DND-41 (cell line): Measurements from ENCODE around the gene SREK1IP1.
"Not testable (repeated sequence)": the region's sequence is repeated elsewhere in the genome, so short reads cannot be mapped to it uniquely, and the experiment has no call there.

Source experiments
- ATAC-seq: fragments of 200-7000 bp; cut with Tn5 transposase; 3 replicates; pipeline ENCODE4 v1.9.1; 2021; ENCODE audit warnings: low read depth; ENCODE audit not compliant: insufficient read depth
- DNase-seq: peaks from one replicate; pipeline ENCODE4 v3.0.0-alpha.2; 2020
- H2AFZ ChIP-seq: 2 replicates; pipeline ENCODE4 v1.6.0; 2012; ENCODE audit warnings: low read depth, low read length
- H3K27ac ChIP-seq: 2 replicates; pipeline ENCODE4 v1.5.1; 2012; ENCODE audit warnings: low read length, inconsistent platforms
- H3K27me3 ChIP-seq: fragments of 200-600 bp; sonication (generic); 2 replicates; pipeline ENCODE4 v1.6.0; 2012; ENCODE audit warnings: low read length, mild to moderate bottlenecking, inconsistent platforms; ENCODE audit not compliant: insufficient read depth, poor library complexity
- H3K36me3 ChIP-seq: 2 replicates; pipeline ENCODE4 v1.5.1; 2012; ENCODE audit warnings: low read length, inconsistent platforms; ENCODE audit not compliant: insufficient read depth
- H3K4me1 ChIP-seq: 2 replicates; pipeline ENCODE4 v1.5.1; 2012; ENCODE audit warnings: mild to moderate bottlenecking, low read length; ENCODE audit not compliant: insufficient read depth
- H3K4me2 ChIP-seq: 2 replicates; pipeline ENCODE4 v1.6.0; 2012; ENCODE audit warnings: mild to moderate bottlenecking, moderate library complexity, low read length, inconsistent platforms; ENCODE audit not compliant: insufficient read depth
- H3K4me3 ChIP-seq, 2 experiments: fragments of 200-600 bp in 1 of 2; shearing (Covaris generic) in 1 of 2; 2 replicates each; pipeline ENCODE4 v1.5.1; 2012 to 2016; ENCODE audit warnings: inconsistent platforms in 2 of 2, low read length in 2 of 2, mild to moderate bottlenecking in 2 of 2, low read depth in 1 of 2, moderate library complexity in 1 of 2
- H3K79me2 ChIP-seq: 2 replicates; pipeline ENCODE4 v1.6.0; 2012; ENCODE audit warnings: low read length, inconsistent platforms; ENCODE audit not compliant: insufficient read depth
- H3K9ac ChIP-seq: 2 replicates; pipeline ENCODE4 v1.6.0; 2012; ENCODE audit warnings: low read depth, mild to moderate bottlenecking, inconsistent platforms, low read length, moderate library complexity
- H3K9me3 ChIP-seq: 2 replicates; pipeline ENCODE4 v1.5.1; 2012; ENCODE audit warnings: low read length, moderate library complexity, mild to moderate bottlenecking, inconsistent platforms; ENCODE audit not compliant: insufficient read depth, severe bottlenecking
- H4K20me1 ChIP-seq: 2 replicates; pipeline ENCODE4 v1.6.0; 2012; ENCODE audit warnings: low read length; ENCODE audit not compliant: insufficient read depth
- CTCF ChIP-seq: IDR thresholded peaks from 2 replicates; pipeline ENCODE4 v1.5.1; 2012; ENCODE audit warnings: borderline replicate concordance, low read length, moderate library complexity, mild to moderate bottlenecking; ENCODE audit not compliant: poor library complexity, severe bottlenecking; ENCODE audit errors: extremely low read depth
- EZH2 ChIP-seq: IDR thresholded peaks from 3 replicates; pipeline ENCODE4 v1.6.1; 2012; ENCODE audit warnings: borderline replicate concordance, low read depth, mild to moderate bottlenecking, moderate library complexity, low read length, inconsistent platforms; ENCODE audit not compliant: severe bottlenecking

The SREK1IP1 gene

GRCh38 chr5:64727150-64727549, 41.3 kb downstream of the SREK1IP1 start:
- no peak overlapping the region for H2AFZ ChIP-seq
- H3K36me3 ChIP-seq = peaks cover 32% of the 10 kb centered on the region; the same call in 1 of the 2 replicates
- no peaks in the 10 kb centered on the region for H3K27me3 ChIP-seq
- H3K4me2 ChIP-seq = no peak overlapping the region
- no peak overlapping the region for H3K27ac ChIP-seq
- no peaks in the 10 kb centered on the region for H4K20me1 ChIP-seq
- TF ChIP-seq EZH2 = no peak
- DNase-seq = no peak
- ATAC-seq = no peak
- H3K9me3 ChIP-seq = no peaks in the 10 kb centered on the region
- H3K4me1 ChIP-seq = no peaks in the 10 kb centered on the region
- no peak overlapping the region for H3K4me3 ChIP-seq
- no peaks in the 10 kb centered on the region for H3K79me2 ChIP-seq
- H3K9ac ChIP-seq = no peak overlapping the region

- Histone ChIP-seq H4K20me1 (no peaks in the 10 kb centered on the region), H3K4me3 (no peak overlapping the region), H3K27me3 (no peaks in the 10 kb centered on the region), H3K36me3 (peaks cover 36% of the 10 kb centered on the region; the same call in 1 of the 2 replicates), H2AFZ (no peak overlapping the region), H3K4me2 (no peak overlapping the region), H3K79me2 (no peaks in the 10 kb centered on the region), H3K9ac (no peak overlapping the region), H3K4me1 (no peaks in the 10 kb centered on the region), H3K27ac (no peak overlapping the region), H3K9me3 (no peaks in the 10 kb centered on the region)
- ATAC-seq (no peak), DNase-seq (no peak)
- TF ChIP-seq EZH2 = no peak
- no peak for TF ChIP-seq CTCF
Observed at GRCh38 chr5:64722588-64722987, 45.9 kb downstream of the SREK1IP1 start.

- H3K27ac ChIP-seq, H3K9me3 ChIP-seq, H3K27me3 ChIP-seq, H3K4me2 ChIP-seq, H2AFZ ChIP-seq, ATAC-seq, H3K79me2 ChIP-seq, H3K36me3 ChIP-seq, H3K4me1 ChIP-seq, H3K9ac ChIP-seq, H3K4me3 ChIP-seq, H4K20me1 ChIP-seq, DNase-seq: not testable (repeated sequence)
Observed at GRCh38 chr5:64714495-64714894, 54.0 kb downstream of the SREK1IP1 start.

- no peak overlapping the region for H3K27ac ChIP-seq
- no peaks in the 10 kb centered on the region for H3K9me3 ChIP-seq
- no peak overlapping the region for H3K9ac ChIP-seq
- H3K4me3 ChIP-seq = no peak overlapping the region
- peaks cover 3% of the 10 kb centered on the region for H3K27me3 ChIP-seq
- H2AFZ ChIP-seq = no peak overlapping the region
- DNase-seq = no peak
- H3K4me2 ChIP-seq = no peak overlapping the region
- no peaks in the 10 kb centered on the region for H3K36me3 ChIP-seq
- TF ChIP-seq CTCF (no peak), EZH2 (no peak)
- no peaks in the 10 kb centered on the region for H3K4me1 ChIP-seq
- ATAC-seq = no peak
- no peaks in the 10 kb centered on the region for H3K79me2 ChIP-seq
- H4K20me1 ChIP-seq = no peaks in the 10 kb centered on the region
Observed at GRCh38 chr5:64707191-64707590, 61.3 kb downstream of the SREK1IP1 start.

DNA sequence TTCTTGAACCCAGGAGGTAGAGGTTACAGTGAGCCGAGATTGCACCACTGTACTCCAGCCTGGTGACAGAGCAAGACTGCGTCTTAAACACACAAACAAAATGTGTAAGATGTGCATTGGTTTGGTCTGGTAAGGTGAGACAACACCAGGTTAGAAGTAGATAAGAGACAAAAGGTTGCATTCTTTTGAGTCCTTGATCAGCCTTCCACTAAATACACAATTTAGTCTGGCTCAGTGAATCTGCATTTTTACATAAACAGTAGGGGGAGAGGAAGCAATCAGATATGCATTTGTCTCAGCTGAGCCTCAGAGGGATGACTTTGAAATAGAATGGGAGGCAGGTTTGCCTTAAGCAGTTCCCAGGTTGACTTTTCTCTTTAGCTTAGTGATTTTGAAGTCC, 62.4 kb downstream of the SREK1IP1 start:
- not testable (repeated sequence) for H3K27me3 ChIP-seq, H3K27ac ChIP-seq, H4K20me1 ChIP-seq, H3K4me3 ChIP-seq, H3K4me2 ChIP-seq, H3K36me3 ChIP-seq, H3K4me1 ChIP-seq, ATAC-seq, DNase-seq, H2AFZ ChIP-seq, H3K9me3 ChIP-seq, H3K9ac ChIP-seq, H3K79me2 ChIP-seq
